HEK293 (cell line): ENCODE results near the gene HMCN2.

Experiments used
- CTCF ChIA-PET: fragments of 350-600 bp; formaldehyde crosslinking; extraction: SDS; loops from one replicate; lab custom pipeline; 2021; ENCODE audit warnings: antibody characterized with exemption; lab: Yijun Ruan, JAX
- POLR2A ChIA-PET: fragments of 300-600 bp; formaldehyde crosslinking; extraction: SDS; loops from one replicate; lab custom pipeline; 2020; ENCODE audit warnings: antibody characterized with exemption, inconsistent platforms; lab: Yijun Ruan, JAX
- H3K27ac ChIP-seq: fragments of 200-500 bp; sonication (Bioruptor generic); 2 replicates; pipeline ENCODE4 v1.5.1; 2014; ENCODE audit warnings: low read depth, low read length, control low read depth, inconsistent platforms; ENCODE audit errors: extremely low read depth
- H3K36me3 ChIP-seq, 2 experiments: fragments of 200-500 bp in 1 of 2; sonication (Bioruptor generic) in 1 of 2; 1 replicate in 1 of 2; 2 replicates in 1 of 2; pipeline ENCODE4 v1.5.1; 2014 to 2017; ENCODE audit warnings: inconsistent platforms in 2 of 2, low read length in 2 of 2; ENCODE audit not compliant: control insufficient read depth in 2 of 2, insufficient read depth in 1 of 2
- H3K4me1 ChIP-seq: fragments of 200-500 bp; sonication (Bioruptor generic); 2 replicates; pipeline ENCODE4 v1.5.1; 2014; ENCODE audit warnings: mild to moderate bottlenecking, low read length, inconsistent platforms; ENCODE audit not compliant: control insufficient read depth, insufficient read depth
- H3K4me3 ChIP-seq: 2 replicates; pipeline ENCODE4 v1.5.1; 2011; ENCODE audit warnings: low read depth, mild to moderate bottlenecking, control low read depth, low read length, moderate library complexity
- H3K9me3 ChIP-seq: fragments of 200-500 bp; sonication (Bioruptor generic); 2 replicates; pipeline ENCODE4 v1.5.1; 2014; ENCODE audit warnings: low read depth, low read length, inconsistent platforms; ENCODE audit not compliant: control insufficient read depth, insufficient read depth
- PATZ1 ChIP-seq: fragments of 450-650 bp; formaldehyde crosslinking; IDR thresholded peaks from 2 replicates; pipeline ENCODE4 v1.5.1; 2016; ENCODE audit warnings: missing biosample characterization, missing genetic modification characterization
- SP2 ChIP-seq: fragments of 450-650 bp; formaldehyde crosslinking; IDR thresholded peaks from 2 replicates; pipeline ENCODE4 v1.5.1; 2016; ENCODE audit warnings: missing biosample characterization, missing genetic modification characterization
- SP3 ChIP-seq: fragments of 450-650 bp; formaldehyde crosslinking; IDR thresholded peaks from 2 replicates; pipeline ENCODE4 v1.5.1; 2016; ENCODE audit warnings: missing biosample characterization, missing genetic modification characterization
- ZNF175 ChIP-seq: fragments of 450-650 bp; formaldehyde crosslinking; IDR thresholded peaks from 2 replicates; pipeline ENCODE4 v1.5.1; 2016; ENCODE audit warnings: missing biosample characterization, missing genetic modification characterization
- ZNF335 ChIP-seq: fragments of 450-650 bp; formaldehyde crosslinking; conservative IDR thresholded peaks from 2 replicates; pipeline ENCODE4 v1.5.1; 2016; ENCODE audit warnings: missing biosample characterization, missing genetic modification characterization
- ZNF394 ChIP-seq: fragments of 450-650 bp; formaldehyde crosslinking; IDR thresholded peaks from 2 replicates; pipeline ENCODE4 v1.5.1; 2016; ENCODE audit warnings: missing biosample characterization, missing genetic modification characterization, mild to moderate bottlenecking, moderate library complexity, borderline replicate concordance
- ZNF571 ChIP-seq: fragments of 450-650 bp; formaldehyde crosslinking; IDR thresholded peaks from 2 replicates; pipeline ENCODE4 v1.5.0; 2017; ENCODE audit warnings: missing biosample characterization, missing genetic modification characterization
- ZNF626 ChIP-seq: fragments of 450-650 bp; sonication (Bioruptor Pico); formaldehyde crosslinking; IDR thresholded peaks from 2 replicates; pipeline ENCODE4 v1.5.1; 2018; ENCODE audit warnings: missing biosample characterization, missing genetic modification characterization, inconsistent platforms
- TF ChIP-seq, protein P1 (sequence below): fragments of 450-650 bp; formaldehyde crosslinking; IDR thresholded peaks from 2 replicates; pipeline ENCODE4 v1.5.1; 2016; ENCODE audit warnings: missing biosample characterization, missing genetic modification characterization
- TF ChIP-seq, protein P2 (sequence below): fragments of 450-650 bp; formaldehyde crosslinking; optimal IDR thresholded peaks from 2 replicates; pipeline ENCODE3; 2016; ENCODE audit warnings: missing biosample characterization, mild to moderate bottlenecking, missing genetic modification characterization
- TF ChIP-seq, protein P3 (sequence below): fragments of 450-650 bp; formaldehyde crosslinking; IDR thresholded peaks from 2 replicates; pipeline ENCODE4 v1.5.1; 2016; ENCODE audit warnings: missing biosample characterization, missing genetic modification characterization
- TF ChIP-seq, protein P4 (sequence below): fragments of 450-650 bp; formaldehyde crosslinking; IDR thresholded peaks from 2 replicates; pipeline ENCODE4 v1.5.1; 2016; ENCODE audit warnings: missing biosample characterization, missing genetic modification characterization

Gene HMCN2

DNA sequence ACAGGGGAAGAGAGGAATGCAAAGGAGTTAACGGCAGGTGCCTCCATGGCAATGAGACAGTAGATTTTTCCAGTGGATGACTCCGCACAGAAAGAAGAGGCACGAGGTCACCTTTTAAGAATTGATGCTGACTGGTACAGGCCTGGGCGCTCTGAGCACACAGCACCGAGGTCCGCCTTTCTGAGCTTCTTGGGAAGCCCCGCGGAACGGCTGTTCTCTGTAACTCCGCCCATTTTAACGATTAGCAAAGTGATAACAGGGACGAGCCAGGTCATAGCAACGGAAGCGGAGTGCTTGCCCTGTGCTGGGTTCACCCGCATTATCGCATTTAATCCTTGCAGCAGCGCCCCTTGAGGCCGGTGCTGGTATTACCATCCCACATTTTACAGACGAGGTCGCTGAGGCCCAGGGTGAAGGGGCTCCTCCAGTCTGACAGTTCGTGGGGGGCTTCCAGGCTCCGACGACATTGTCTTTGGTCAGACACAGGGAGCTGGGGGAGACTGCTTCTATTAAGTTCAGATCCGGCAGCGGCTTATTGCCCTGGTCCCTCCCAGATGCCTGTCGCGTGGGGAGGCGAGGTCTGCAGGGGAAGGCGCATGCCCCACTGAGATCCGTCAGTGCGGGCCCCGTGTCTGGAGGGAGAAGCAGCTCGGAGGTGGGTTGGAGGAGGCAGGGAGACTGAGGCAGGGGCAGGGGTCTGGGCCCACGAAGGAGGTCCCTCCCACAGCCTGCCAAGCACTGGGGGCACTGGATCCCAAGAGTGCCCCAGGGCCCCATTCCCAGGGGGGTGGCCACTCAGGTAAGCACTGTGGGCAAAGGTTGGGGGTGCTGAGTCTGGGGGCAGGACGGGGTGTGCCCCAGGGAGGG, 22.3 kb upstream of the HMCN2 start (continued):
- TF ChIP-seq ZNF394 (0 out of 2 replicates have a peak, but pooled peaks have one; percentile 26), ZNF175 (no peak), SP2 (tag by site-specific recombination) (0 out of 2 replicates have a peak, but pooled peaks have one; percentile 5), PATZ1 (tag by site-specific recombination) (peak; percentile 12; the same call in 1 of the 2 replicates), SP3 (peak; percentile 20; the same call in 1 of the 2 replicates), ZNF335 (tag by site-specific recombination) (peak; percentile 79)
- TF ChIP-seq, protein P1, sequence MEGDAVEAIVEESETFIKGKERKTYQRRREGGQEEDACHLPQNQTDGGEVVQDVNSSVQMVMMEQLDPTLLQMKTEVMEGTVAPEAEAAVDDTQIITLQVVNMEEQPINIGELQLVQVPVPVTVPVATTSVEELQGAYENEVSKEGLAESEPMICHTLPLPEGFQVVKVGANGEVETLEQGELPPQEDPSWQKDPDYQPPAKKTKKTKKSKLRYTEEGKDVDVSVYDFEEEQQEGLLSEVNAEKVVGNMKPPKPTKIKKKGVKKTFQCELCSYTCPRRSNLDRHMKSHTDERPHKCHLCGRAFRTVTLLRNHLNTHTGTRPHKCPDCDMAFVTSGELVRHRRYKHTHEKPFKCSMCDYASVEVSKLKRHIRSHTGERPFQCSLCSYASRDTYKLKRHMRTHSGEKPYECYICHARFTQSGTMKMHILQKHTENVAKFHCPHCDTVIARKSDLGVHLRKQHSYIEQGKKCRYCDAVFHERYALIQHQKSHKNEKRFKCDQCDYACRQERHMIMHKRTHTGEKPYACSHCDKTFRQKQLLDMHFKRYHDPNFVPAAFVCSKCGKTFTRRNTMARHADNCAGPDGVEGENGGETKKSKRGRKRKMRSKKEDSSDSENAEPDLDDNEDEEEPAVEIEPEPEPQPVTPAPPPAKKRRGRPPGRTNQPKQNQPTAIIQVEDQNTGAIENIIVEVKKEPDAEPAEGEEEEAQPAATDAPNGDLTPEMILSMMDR (tag by site-specific recombination): peak; percentile 80
- TF ChIP-seq, protein P2, sequence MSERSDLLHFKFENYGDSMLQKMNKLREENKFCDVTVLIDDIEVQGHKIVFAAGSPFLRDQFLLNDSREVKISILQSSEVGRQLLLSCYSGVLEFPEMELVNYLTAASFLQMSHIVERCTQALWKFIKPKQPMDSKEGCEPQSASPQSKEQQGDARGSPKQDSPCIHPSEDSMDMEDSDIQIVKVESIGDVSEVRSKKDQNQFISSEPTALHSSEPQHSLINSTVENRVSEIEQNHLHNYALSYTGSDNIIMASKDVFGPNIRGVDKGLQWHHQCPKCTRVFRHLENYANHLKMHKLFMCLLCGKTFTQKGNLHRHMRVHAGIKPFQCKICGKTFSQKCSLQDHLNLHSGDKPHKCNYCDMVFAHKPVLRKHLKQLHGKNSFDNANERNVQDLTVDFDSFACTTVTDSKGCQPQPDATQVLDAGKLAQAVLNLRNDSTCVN: peak; percentile 35
- TF ChIP-seq, protein P3, sequence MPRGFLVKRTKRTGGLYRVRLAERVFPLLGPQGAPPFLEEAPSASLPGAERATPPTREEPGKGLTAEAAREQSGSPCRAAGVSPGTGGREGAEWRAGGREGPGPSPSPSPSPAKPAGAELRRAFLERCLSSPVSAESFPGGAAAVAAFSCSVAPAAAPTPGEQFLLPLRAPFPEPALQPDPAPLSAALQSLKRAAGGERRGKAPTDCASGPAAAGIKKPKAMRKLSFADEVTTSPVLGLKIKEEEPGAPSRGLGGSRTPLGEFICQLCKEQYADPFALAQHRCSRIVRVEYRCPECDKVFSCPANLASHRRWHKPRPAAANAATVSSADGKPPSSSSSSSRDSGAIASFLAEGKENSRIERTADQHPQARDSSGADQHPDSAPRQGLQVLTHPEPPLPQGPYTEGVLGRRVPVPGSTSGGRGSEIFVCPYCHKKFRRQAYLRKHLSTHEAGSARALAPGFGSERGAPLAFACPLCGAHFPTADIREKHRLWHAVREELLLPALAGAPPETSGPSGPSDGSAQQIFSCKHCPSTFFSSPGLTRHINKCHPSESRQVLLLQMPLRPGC: no peak
- TF ChIP-seq, protein P4, sequence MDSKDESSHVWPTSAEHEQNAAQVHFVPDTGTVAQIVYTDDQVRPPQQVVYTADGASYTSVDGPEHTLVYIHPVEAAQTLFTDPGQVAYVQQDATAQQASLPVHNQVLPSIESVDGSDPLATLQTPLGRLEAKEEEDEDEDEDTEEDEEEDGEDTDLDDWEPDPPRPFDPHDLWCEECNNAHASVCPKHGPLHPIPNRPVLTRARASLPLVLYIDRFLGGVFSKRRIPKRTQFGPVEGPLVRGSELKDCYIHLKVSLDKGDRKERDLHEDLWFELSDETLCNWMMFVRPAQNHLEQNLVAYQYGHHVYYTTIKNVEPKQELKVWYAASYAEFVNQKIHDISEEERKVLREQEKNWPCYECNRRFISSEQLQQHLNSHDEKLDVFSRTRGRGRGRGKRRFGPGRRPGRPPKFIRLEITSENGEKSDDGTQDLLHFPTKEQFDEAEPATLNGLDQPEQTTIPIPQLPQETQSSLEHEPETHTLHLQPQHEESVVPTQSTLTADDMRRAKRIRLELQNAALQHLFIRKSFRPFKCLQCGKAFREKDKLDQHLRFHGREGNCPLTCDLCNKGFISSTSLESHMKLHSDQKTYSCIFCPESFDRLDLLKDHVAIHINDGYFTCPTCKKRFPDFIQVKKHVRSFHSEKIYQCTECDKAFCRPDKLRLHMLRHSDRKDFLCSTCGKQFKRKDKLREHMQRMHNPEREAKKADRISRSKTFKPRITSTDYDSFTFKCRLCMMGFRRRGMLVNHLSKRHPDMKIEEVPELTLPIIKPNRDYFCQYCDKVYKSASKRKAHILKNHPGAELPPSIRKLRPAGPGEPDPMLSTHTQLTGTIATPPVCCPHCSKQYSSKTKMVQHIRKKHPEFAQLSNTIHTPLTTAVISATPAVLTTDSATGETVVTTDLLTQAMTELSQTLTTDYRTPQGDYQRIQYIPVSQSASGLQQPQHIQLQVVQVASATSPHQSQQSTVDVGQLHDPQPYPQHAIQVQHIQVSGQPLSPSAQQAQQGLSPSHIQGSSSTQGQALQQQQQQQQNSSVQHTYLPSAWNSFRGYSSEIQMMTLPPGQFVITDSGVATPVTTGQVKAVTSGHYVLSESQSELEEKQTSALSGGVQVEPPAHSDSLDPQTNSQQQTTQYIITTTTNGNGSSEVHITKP: peak; percentile 68

DNA sequence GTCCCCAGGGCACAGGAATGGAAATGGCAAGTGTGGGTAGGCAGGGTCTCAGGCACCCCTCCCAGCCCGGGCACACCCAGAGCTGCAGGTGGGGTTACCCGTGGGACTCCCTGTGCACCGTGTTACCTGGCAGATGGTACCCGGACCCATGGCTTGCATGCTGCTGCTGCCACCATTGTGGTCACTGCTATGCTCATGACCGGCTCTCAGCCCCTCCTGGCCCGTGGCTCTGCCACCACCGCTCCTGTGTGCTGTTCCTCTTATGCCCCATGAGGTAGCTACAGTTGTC, 21.7 kb upstream of the HMCN2 start:
- POLR2A ChIA-PET: no interaction called here
- Histone ChIP-seq H3K9me3 (no peaks in the 10 kb centered on the region), H3K36me3 (no peaks in the 10 kb centered on the region), H3K27ac (no peak overlapping the region), H3K4me3 (no peak overlapping the region), H3K4me1 (0 out of 2 replicates have a peak, but pooled peaks cover 3% of the 10 kb centered on the region)
- TF ChIP-seq, protein P4: no peak
- TF ChIP-seq ZNF571 (tag by site-specific recombination) (no peak), ZNF626 (tag by site-specific recombination) (no peak)
- CTCF ChIA-PET: interaction anchor here (0.6 to 9.9 kb wide), 29 partner anchors 9 to 516 kb away, joined by 3 to 217 read pairs (median 5); no protein-coding TSS in a partner anchor
